ENCODE data around the gene CEACAM5.

- TF ChIP-seq NR2F2 (IDR thresholded peaks at IDR 0.05) = no peak
- TF ChIP-seq TAF1 (conservative IDR thresholded peaks at IDR 0.05) = no peak
- no peak for TF ChIP-seq SP1 (IDR thresholded peaks at IDR 0.05)
- TF ChIP-seq CTCF (IDR thresholded peaks at IDR 0.05; ENCODE audit: low read depth, low read length, missing input control) = no peak
- TF ChIP-seq YY1 (IDR thresholded peaks at IDR 0.05) = no peak
- no peak for TF ChIP-seq REST (IDR thresholded peaks at IDR 0.05)
- TF ChIP-seq RXRA (IDR thresholded peaks at IDR 0.05) = no peak
- TF ChIP-seq, protein P1, sequence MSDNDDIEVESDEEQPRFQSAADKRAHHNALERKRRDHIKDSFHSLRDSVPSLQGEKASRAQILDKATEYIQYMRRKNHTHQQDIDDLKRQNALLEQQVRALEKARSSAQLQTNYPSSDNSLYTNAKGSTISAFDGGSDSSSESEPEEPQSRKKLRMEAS (IDR thresholded peaks at IDR 0.05) = no peak
Observed at GRCh38 chr19:41668315-41668714, 40.1 kb upstream of the CEACAM5 start.
